Smooth muscle cell of the brain vasculature (primary cell): ENCODE results near the gene WBP1L.

Source experiments
- DNase-seq: peaks from one replicate; pipeline ENCODE4 v3.0.0-alpha.2; 2012; ENCODE audit warnings: low read depth, low spot score

The WBP1L gene

GRCh38 chr10:102779680-102780526 is 36.2 kb downstream of the WBP1L start:
- no peak for DNase-seq

GRCh38 chr10:102780527-102780808 is 36.7 kb downstream of the WBP1L start:
- no peak for DNase-seq

DNA sequence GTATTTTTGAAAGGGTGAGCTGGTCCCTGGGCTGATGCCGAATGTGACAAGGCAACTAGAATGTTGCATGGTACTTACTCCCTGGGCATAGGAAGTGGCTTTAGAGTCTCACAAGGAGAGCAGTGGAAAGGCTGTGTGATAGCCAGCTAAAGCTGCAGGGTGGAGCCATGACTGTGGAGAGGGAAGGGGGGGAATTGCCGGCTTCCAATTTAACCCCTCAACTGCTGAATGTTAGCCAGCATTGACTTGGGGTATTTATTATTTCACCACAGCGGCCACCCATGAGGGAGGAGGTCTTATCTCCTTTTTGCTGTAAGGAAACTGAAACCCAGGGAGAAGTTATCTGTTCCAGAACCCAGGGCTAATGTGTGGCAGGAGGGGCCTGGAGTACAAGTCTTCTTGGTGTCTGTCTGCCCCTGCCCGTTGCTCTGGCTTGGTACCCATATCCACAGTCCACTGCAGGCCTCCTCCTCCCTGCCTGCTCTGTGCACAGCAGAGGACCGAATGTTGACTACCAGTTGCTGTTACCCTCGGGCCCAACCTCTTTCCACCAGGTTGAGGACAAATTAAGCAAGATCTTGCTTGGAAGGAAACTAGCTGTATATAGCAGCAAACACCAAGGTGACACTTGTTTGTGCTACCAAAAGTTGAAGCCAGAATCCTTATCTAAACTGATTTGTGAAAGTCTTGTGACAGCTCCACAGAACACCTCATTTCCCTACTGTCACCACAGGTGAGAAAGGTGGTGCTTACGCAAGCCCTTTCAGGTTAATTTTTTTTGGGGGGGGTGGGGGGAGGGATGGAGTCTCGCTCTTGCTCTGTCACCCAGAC is 37.6 kb downstream of the WBP1L start:
- no peak for DNase-seq

GRCh38 chr10:102781921-102782557 is 38.3 kb downstream of the WBP1L start:
- DNase-seq: no peak

DNA sequence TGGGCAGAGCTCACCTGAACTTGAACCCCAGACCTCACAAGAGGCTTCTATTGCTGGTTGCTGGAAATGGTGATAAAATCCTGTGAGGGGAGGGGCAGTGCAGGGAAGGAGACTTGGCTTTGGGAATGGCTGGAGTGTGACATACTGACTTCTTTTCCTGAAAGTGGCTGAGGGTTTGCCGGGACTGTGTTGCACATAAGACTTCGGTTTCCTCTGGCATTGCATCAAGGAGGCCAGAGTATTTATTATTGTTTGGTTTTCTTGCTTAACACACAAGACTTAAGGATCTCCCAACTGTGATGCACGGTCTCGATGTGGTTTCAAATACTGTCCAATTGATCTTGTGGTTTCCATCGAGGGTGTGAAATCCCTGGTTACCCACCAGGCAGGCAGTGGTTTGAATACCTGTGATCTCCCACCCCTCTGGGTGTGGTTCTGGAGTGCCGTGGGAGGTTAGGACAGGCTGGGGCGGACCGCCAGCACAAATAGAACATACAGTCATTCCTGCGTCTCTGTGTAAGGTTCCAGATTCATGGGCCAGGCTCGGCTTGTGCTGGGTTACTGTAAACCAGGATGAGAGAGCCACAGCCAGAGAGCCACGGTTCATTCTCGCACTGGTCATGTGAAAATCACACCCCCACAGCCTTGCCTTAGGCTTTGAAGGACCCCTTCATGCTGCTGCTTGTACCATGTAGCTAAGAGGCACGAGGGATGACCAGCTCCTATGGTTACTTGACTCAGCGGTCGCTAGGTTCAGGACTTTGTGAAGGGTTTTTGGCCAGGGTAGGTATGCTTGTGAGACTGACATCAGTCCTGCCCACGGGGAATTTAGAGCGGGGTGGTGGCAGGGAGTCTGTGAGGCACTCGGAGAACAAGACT is 39.2 kb downstream of the WBP1L start:
- peak; percentile 81 for DNase-seq

GRCh38 chr10:102783568-102783967 is 39.8 kb downstream of the WBP1L start:
- no peak for DNase-seq

- no peak for DNase-seq
Measured at GRCh38 chr10:102785818-102786217, 42.1 kb downstream of the WBP1L start.

GRCh38 chr10:102791754-102792395 is 48.1 kb downstream of the WBP1L start:
- no peak for DNase-seq

GRCh38 chr10:102795453-102796406 is 52.0 kb downstream of the WBP1L start:
- DNase-seq: no peak

GRCh38 chr10:102796407-102797176 is 52.8 kb downstream of the WBP1L start:
- DNase-seq: no peak

DNA sequence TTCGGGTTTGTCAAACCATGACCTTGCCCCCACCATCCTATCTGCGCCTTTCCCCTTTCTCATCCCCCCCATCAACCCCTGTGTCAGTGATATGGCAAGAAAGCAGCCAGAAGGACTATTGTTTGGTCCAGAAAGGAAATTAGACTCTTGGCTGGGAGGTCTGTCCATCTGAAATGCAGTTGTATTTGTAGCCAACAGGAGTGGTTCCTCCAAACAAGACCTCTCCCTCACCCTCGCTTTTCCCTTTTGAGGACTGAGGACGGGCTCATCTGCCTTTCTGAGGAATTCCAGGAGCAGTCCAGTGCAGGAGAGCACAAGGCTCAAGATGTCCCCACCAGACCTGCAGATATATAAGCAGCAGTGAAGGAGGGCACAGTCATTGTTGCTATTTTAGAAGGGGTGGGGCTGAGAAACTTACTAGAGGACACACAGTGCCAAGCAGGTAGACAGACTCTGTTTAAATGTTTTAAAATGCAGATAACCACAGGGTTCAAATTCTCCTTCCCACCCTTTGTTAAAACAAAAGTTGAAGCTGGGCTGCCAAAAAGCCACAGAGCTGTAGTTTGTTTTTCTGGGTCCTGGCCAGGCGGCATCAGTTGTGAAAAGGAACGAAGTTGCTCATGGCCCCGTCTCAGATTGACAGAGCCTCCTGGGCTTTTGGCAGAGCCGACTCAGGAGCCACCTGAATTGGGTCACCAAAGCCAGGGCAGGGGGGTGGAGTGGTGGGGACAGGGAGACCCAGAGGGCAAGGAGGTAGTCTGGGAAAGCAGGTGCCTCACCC is 56.1 kb downstream of the WBP1L start:
- DNase-seq: no peak

GRCh38 chr10:102800611-102801335 is 57.0 kb downstream of the WBP1L start:
- no peak for DNase-seq

DNA sequence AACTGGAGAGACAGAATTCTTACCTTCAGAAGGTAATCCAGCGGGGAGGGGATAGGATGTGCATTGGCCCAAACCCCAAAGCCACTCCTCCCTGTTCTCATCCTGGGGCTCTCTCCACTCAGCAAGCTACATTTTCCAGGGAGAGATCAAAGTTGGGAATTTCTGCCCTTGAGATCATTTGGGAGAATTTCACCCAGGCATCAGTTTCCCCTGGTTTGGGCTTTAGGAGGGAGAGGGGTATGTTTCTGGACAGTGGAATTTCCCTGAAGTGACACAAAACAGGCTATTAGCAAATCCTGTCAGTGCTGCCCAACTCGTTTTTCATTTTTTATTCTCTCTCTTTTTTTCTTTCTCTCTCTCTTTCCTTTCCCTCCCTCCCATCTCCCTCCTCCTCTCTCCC is 57.7 kb downstream of the WBP1L start:
- no peak for DNase-seq

DNA sequence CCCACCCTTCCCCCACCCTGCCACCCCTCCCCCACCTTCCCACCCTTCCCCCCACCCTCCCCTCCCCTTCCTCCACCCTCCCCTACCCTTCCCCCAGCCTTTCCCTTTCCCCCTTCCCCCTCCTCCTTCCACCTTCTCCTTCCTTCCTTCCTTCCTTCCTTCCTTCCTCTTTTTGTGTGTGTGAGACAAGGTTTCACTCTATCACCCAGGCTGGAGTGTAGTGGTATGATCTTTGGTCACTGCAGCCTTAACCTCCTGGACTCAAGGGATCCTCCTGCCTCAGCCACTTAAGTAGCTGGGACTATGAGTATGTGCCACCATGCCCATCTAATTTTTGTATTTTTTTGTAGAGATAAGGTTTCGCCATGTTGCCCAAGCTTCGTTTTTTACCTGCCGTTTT is 58.2 kb downstream of the WBP1L start:
- no peak for DNase-seq

DNA sequence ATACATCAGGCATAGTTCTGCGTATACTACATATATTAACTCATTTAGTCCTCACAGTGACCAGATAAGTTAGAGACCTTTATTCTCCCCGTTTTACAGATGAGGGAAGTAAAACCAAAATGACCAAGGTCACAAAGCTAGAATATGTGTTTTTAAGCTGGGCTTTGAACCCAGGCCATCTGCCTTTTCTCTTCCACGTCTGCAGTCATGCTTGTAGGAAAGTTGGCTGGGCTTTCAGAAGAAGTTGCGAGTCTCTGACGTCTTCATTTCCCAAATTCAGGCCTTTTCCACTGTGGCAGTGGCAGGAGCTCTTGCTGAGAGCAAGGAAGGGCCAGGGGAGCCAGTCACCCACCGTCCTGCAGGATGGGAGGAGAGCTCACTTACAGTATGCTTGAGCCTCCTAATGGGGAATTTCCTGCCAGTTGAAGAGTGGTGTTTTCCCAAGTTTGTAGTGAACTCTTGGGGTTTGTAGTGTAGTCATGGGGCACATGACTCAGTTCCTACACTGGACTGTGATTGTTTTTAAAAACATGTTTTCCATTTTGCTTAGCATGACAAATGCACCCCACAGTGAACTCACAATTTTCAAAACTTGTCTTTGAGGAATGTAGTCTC is 59.3 kb downstream of the WBP1L start:
- peak; percentile 97 for DNase-seq

DNA sequence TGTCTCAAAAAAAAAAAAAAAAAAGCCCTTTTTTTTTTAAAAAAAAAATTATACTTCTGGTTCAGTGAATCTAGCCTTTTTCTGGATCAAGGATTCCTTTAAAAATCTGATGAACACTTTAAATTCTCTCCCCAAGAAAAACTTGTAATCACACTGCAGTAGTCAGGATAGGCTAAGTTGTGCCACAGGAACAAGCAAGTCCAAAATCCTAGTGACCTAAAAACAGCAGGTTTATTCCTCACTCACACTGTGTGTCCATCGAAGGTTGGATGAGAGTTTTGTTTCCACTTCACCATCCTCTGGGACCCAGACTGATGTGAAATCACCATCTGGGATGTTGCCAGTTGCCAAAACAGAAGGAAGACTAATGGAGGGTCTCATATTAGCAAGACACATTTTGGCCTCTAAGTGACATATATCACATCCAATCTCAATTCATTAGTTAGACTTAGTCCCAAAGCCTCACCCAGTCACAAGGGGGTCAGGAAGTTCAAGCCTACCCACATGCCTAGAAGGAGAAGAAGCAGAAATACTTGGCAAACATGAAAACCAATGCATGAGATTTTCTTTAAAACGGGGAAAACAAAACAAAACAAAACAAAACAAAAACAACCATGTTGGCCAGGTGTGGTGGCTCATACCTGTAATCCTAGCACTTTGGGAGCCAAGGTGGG is 60.8 kb downstream of the WBP1L start:
- DNase-seq: no peak

GRCh38 chr10:102808380-102808779 is 64.6 kb downstream of the WBP1L start:
- DNase-seq: no peak
